IPS DF 4.7 (cell line): ENCODE results near the gene KRTAP24-1.

Experiments used
- DNase-seq: peaks from one replicate; pipeline ENCODE4 v3.0.0-alpha.2; 2013; ENCODE audit warnings: low spot score; ENCODE audit errors: extremely low read depth

The KRTAP24-1 gene

GRCh38 chr21:30234643-30235042 is 48.1 kb downstream of the KRTAP24-1 start:
- DNase-seq = no peak

GRCh38 chr21:30234050-30234449 is 48.7 kb downstream of the KRTAP24-1 start:
- no peak for DNase-seq

GRCh38 chr21:30233228-30234020 is 49.3 kb downstream of the KRTAP24-1 start:
- DNase-seq = no peak

- DNase-seq = no peak
These were observed 50.7 kb downstream of the KRTAP24-1 start for GRCh38 chr21:30232011-30232410.
